ENCODE measurements around the gene RNF126. TPM values are rescaled to one million over a fixed set of nuclear protein-coding genes. Genes with fewer than 3 reads are reported as not detected.
A peak's percentile ranks its signal among the peaks of the same experiment; 100 is the strongest.

The RNF126 gene
- total RNA-seq, 2 donors from 2014 or later = 54.6 to 74.7 TPM

- H3K27ac ChIP-seq = no peak overlapping the region
- TF ChIP-seq, protein P1, sequence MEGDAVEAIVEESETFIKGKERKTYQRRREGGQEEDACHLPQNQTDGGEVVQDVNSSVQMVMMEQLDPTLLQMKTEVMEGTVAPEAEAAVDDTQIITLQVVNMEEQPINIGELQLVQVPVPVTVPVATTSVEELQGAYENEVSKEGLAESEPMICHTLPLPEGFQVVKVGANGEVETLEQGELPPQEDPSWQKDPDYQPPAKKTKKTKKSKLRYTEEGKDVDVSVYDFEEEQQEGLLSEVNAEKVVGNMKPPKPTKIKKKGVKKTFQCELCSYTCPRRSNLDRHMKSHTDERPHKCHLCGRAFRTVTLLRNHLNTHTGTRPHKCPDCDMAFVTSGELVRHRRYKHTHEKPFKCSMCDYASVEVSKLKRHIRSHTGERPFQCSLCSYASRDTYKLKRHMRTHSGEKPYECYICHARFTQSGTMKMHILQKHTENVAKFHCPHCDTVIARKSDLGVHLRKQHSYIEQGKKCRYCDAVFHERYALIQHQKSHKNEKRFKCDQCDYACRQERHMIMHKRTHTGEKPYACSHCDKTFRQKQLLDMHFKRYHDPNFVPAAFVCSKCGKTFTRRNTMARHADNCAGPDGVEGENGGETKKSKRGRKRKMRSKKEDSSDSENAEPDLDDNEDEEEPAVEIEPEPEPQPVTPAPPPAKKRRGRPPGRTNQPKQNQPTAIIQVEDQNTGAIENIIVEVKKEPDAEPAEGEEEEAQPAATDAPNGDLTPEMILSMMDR (IDR thresholded peaks at IDR 0.05) = no peak
- peaks cover 11% of the 10 kb centered on the region for H3K4me1 ChIP-seq
- no peaks in the 10 kb centered on the region for H3K27me3 ChIP-seq
- no peak for DNase-seq
- H3K4me3 ChIP-seq = no peak overlapping the region
- H3K36me3 ChIP-seq = no peaks in the 10 kb centered on the region
- H3K9ac ChIP-seq (ENCODE audit: low read depth in 2 of 2, low read length in 2 of 2) = no peak overlapping the region
- intact Hi-C loops (cut with DNase I) = no loop called here
- H3K9me3 ChIP-seq = no peaks in the 10 kb centered on the region
These were observed 27.9 kb downstream of the RNF126 start for GRCh38 chr19:634975-635652.

GRCh38 chr19:633786-634639, 29.0 kb downstream of the RNF126 start:
- intact Hi-C loops (cut with DNase I) = no loop called here
- H3K27ac ChIP-seq = peak overlapping the region; percentile 44
- no peak for DNase-seq
- peaks cover 11% of the 10 kb centered on the region for H3K4me1 ChIP-seq
- TF ChIP-seq, protein P1 (IDR thresholded peaks at IDR 0.05) = no peak
- H3K4me3 ChIP-seq = peak overlapping the region; percentile 98
- H3K36me3 ChIP-seq = no peaks in the 10 kb centered on the region
- peak overlapping the region; percentile 69 to 71 for H3K9ac ChIP-seq (ENCODE audit: low read depth in 2 of 2, low read length in 2 of 2)
- no peaks in the 10 kb centered on the region for H3K9me3 ChIP-seq
- H3K27me3 ChIP-seq = no peaks in the 10 kb centered on the region

DNA sequence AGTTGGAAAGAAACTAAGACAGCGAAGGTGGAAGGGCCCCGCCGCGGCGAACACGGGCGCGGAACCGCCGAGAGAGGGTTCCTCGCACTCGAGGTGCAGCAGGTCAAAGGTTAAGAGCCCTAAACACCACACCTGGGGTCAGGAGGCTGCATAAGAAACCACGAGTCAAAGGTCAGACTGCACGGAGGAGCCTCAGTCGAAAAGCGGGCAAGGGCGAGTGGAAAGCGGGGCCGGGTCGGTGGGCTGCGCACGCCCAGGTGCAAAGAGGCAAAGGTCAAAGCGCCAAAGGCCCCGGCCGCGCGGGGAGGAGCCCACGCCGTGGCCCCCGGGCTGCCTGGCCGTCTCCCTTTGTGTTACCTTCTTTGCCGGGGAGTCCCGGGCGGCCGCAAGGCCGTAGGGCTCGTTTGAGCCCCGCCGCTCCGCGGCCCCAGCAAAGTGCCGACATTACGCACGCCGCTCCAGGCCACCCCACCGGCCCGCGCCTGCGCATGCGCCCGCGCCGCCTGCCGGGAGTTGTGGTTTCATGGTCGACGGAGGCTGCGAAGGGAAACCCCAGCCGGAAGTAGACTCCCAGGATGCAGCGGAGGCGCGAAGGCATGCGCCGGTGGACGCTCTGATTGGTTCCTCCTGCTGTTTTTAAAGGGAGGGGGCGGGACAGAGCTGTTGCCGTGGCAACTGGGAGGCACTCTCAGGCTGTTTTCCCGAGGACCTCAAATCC, 29.8 kb downstream of the RNF126 start, which contains the start of gene POLRMT:
TSS of gene POLRMT (minus strand) at position 470 of the 718 bp plus-strand sequence. CDS start at position 445, 25 bp downstream.
- Histone ChIP-seq H3K9ac (ENCODE audit: low read depth in 2 of 2, low read length in 2 of 2) (peak within 1 kb of the TSS; percentile 91 to 92), H3K4me1 (peaks cover 11% of the 10 kb centered on the region), H3K27ac (peak within 1 kb of the TSS; percentile 76), H3K36me3 (no peaks in the 10 kb centered on the region), H3K27me3 (no peaks in the 10 kb centered on the region), H3K4me3 (peak within 1 kb of the TSS; percentile 98), H3K9me3 (no peaks in the 10 kb centered on the region)
- peak; percentile 99 for DNase-seq
- TF ChIP-seq, protein P1 (IDR thresholded peaks at IDR 0.05) = no peak
- intact Hi-C loops (cut with DNase I) = no loop called here

DNA sequence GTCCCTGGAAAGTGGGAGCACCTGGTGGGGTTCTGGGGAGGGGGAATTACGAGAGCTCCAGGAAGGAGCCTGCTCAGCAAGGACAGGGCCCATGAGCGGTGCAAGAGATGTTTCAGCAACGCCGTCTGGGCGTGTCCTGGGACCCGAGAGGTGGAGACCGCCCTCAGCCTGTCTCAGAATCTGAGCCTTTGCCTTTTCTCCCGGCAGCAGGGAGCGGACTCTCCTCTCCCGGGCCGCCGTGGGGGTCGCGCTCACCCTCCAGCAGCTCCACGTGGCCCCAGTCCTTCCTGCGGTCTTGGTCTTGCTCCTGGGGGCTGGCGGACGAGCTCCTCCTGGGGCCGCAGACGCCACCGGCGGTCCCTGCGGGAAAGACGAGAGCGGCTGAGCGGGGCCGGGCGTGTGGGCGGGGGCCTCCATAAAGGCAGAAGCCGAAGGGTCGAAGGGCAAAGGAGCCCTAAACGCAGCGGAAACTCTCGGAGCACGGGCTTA, 30.4 kb downstream of the RNF126 start:
- DNase-seq = peak; percentile 77
- H3K9ac ChIP-seq (ENCODE audit: low read depth in 2 of 2, low read length in 2 of 2) = peak overlapping the region; percentile 91 to 92
- no peaks in the 10 kb centered on the region for H3K9me3 ChIP-seq
- H3K27me3 ChIP-seq = no peaks in the 10 kb centered on the region
- H3K4me1 ChIP-seq = peaks cover 11% of the 10 kb centered on the region
- TF ChIP-seq, protein P1 (IDR thresholded peaks at IDR 0.05) = no peak
- intact Hi-C loops (cut with DNase I) = no loop called here
- peak overlapping the region; percentile 76 for H3K27ac ChIP-seq
- peak overlapping the region; percentile 98 for H3K4me3 ChIP-seq
- no peaks in the 10 kb centered on the region for H3K36me3 ChIP-seq
